Measurements from ENCODE around the gene NCKAP5.

Gene NCKAP5

GRCh38 chr2:133523406-133523805, 44.9 kb downstream of the NCKAP5 start:
- TF ChIP-seq SIN3A (IDR thresholded peaks at IDR 0.05; ENCODE audit: borderline replicate concordance, insufficient read depth, low read length) (no peak), FOXP2 (optimal IDR thresholded peaks at IDR 0.05; ENCODE audit: borderline replicate concordance, extremely low read depth, extremely low read length, insufficient read depth) (no peak), POLR2AphosphoS5 (IDR thresholded peaks at IDR 0.05; ENCODE audit: low read depth, low read length) (no peak), TAF1 (IDR thresholded peaks at IDR 0.05; ENCODE audit: borderline replicate concordance, insufficient read depth, low read length) (no peak), REST (IDR thresholded peaks at IDR 0.05; ENCODE audit: insufficient read depth in 1 of 2, low read depth in 2 of 2, low read length in 2 of 2) (no peak)

- TF ChIP-seq REST (IDR thresholded peaks at IDR 0.05; ENCODE audit: insufficient read depth in 1 of 2, low read depth in 2 of 2, low read length in 2 of 2) (no peak), SIN3A (IDR thresholded peaks at IDR 0.05; ENCODE audit: borderline replicate concordance, insufficient read depth, low read length) (no peak), FOXP2 (optimal IDR thresholded peaks at IDR 0.05; ENCODE audit: borderline replicate concordance, extremely low read depth, extremely low read length, insufficient read depth) (no peak), TAF1 (IDR thresholded peaks at IDR 0.05; ENCODE audit: borderline replicate concordance, insufficient read depth, low read length) (no peak), POLR2AphosphoS5 (IDR thresholded peaks at IDR 0.05; ENCODE audit: low read depth, low read length) (no peak)
These were observed 46.1 kb downstream of the NCKAP5 start for GRCh38 chr2:133522204-133522603.

DNA sequence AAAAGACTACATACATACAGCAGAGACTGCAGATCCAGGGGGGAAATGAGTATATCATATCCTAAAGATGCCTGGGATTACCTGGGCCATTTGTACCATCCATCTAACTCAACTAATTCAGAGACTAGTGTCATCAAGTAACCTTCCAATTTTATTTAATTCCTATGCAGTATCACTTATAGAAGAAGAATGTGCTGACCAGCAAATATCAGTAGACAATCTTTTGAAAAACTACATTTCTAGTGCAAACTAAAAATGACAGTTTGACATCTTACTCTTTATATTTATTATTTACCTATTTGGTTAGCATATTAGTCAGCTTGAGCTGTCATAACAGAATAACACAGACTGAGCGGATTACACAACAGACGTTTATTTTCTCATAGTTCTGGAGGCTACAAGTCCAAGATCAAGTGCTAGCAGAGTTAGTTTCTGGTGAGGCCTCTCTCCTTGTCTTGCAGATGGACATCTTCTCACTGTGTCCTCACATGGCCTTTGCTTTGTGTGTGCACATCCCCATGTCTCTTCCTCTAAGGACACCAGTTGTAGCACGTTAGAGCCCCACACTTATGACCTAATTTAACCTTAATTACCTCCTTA, 47.0 kb downstream of the NCKAP5 start:
- TF ChIP-seq POLR2AphosphoS5 (IDR thresholded peaks at IDR 0.05; ENCODE audit: low read depth, low read length) (no peak), SIN3A (IDR thresholded peaks at IDR 0.05; ENCODE audit: borderline replicate concordance, insufficient read depth, low read length) (no peak), TAF1 (IDR thresholded peaks at IDR 0.05; ENCODE audit: borderline replicate concordance, insufficient read depth, low read length) (no peak), FOXP2 (optimal IDR thresholded peaks at IDR 0.05; ENCODE audit: borderline replicate concordance, extremely low read depth, extremely low read length, insufficient read depth) (no peak), REST (IDR thresholded peaks at IDR 0.05; ENCODE audit: insufficient read depth in 1 of 2, low read depth in 2 of 2, low read length in 2 of 2) (no peak)

- TF ChIP-seq REST (IDR thresholded peaks at IDR 0.05; ENCODE audit: insufficient read depth in 1 of 2, low read depth in 2 of 2, low read length in 2 of 2) (no peak), POLR2AphosphoS5 (IDR thresholded peaks at IDR 0.05; ENCODE audit: low read depth, low read length) (no peak), SIN3A (IDR thresholded peaks at IDR 0.05; ENCODE audit: borderline replicate concordance, insufficient read depth, low read length) (no peak), TAF1 (IDR thresholded peaks at IDR 0.05; ENCODE audit: borderline replicate concordance, insufficient read depth, low read length) (no peak), FOXP2 (optimal IDR thresholded peaks at IDR 0.05; ENCODE audit: borderline replicate concordance, extremely low read depth, extremely low read length, insufficient read depth) (no peak)
These were observed 49.4 kb downstream of the NCKAP5 start for GRCh38 chr2:133518700-133519344.

Measured in PFSK-1 (cell line).